Lower leg skin (tissue), 4 donors: ENCODE measurements around the gene KRTAP9-8. TPM values are rescaled to one million over a fixed set of nuclear protein-coding genes. Genes with fewer than 3 reads are reported as not detected.

Experiments
- total RNA-seq, 4 donors: library from RNA; depleted of rRNA; stranded (reverse); fragments of >200 nt; gene quantifications; one replicate each; pipeline ENCODE4 v1.1.0, GENCODE V29; 2016

Gene KRTAP9-8
- total RNA-seq, 4 donors from 2014 or later, result 0.47 to 120 (median 0.97) TPM; not detected in 1

Other genes with a start within 250 kb of the KRTAP9-8 start
- 10 to 100 TPM in 1 of 4 donors, not detected in 3; 11.6 TPM for gene KRTAP3-3, start 243.8 kb upstream of the KRTAP9-8 start, total RNA-seq
- 10 to 100 TPM in 1 of 4 donors, not detected in 3; 84.1 TPM for gene KRTAP3-2, start 238.1 kb upstream of the KRTAP9-8 start, total RNA-seq
- gene KRTAP3-1, start 228.9 kb upstream of the KRTAP9-8 start, total RNA-seq, result 10 to 100 TPM in 1 of 4 donors, 1 to 10 TPM in 1, not detected in 2; 4.0 to 83.2 TPM
- 100 to 1,000 TPM in 1 of 4 donors, 10 to 100 TPM in 1, under 1 TPM in 1, not detected in 1; 0.22 to 168 (median 10.9) TPM for gene KRTAP1-5, start 210.8 kb upstream of the KRTAP9-8 start, total RNA-seq
- 1 to 10 TPM in 1 of 4 donors, not detected in 3; 4.2 TPM for gene KRTAP1-4, start 207.8 kb upstream of the KRTAP9-8 start, total RNA-seq
- 100 to 1,000 TPM in 1 of 4 donors, 1 to 10 TPM in 1, not detected in 2; 1.6 to 107 TPM for gene KRTAP1-3, start 203.1 kb upstream of the KRTAP9-8 start, total RNA-seq
- gene KRTAP1-1, start 196.5 kb upstream of the KRTAP9-8 start, total RNA-seq, result 100 to 1,000 TPM in 1 of 4 donors, 1 to 10 TPM in 1, under 1 TPM in 1, not detected in 1; 0.32 to 195 (median 5.1) TPM
- gene KRTAP2-1, start 190.7 kb upstream of the KRTAP9-8 start, total RNA-seq, result 10 to 100 TPM in 1 of 4 donors, 1 to 10 TPM in 1, not detected in 2; 7.0 to 83.9 TPM
- 10 to 100 TPM in 1 of 4 donors, 1 to 10 TPM in 1, not detected in 2; 3.6 to 58.7 TPM for gene KRTAP2-2, start 182.8 kb upstream of the KRTAP9-8 start, total RNA-seq
- gene KRTAP2-3, start 177.9 kb upstream of the KRTAP9-8 start, total RNA-seq, result 10 to 100 TPM in 1 of 4 donors, 1 to 10 TPM in 1, not detected in 2; 3.9 to 12.8 TPM
- 10 to 100 TPM in 1 of 4 donors, not detected in 3; 61.4 TPM for gene KRTAP2-4, start 172.1 kb upstream of the KRTAP9-8 start, total RNA-seq
- 10 to 100 TPM in 1 of 4 donors, 1 to 10 TPM in 1, under 1 TPM in 1, not detected in 1; 0.54 to 73.1 (median 2.4) TPM for gene KRTAP4-7, start 153.8 kb upstream of the KRTAP9-8 start, total RNA-seq
- gene KRTAP4-8, start 139.9 kb upstream of the KRTAP9-8 start, total RNA-seq, result 10 to 100 TPM in 1 of 4 donors, not detected in 3; 27.3 TPM
- not detected for gene KRTAP4-16, start 135.8 kb upstream of the KRTAP9-8 start, total RNA-seq
- 10 to 100 TPM in 1 of 4 donors, 1 to 10 TPM in 1, under 1 TPM in 1, not detected in 1; 0.44 to 73.5 (median 2.6) TPM for gene KRTAP4-9, start 132.6 kb upstream of the KRTAP9-8 start, total RNA-seq
- gene KRTAP4-11, start 119.6 kb upstream of the KRTAP9-8 start, total RNA-seq, result 10 to 100 TPM in 1 of 4 donors, under 1 TPM in 1, not detected in 2; 0.89 to 20.6 TPM
- gene KRTAP4-12, start 113.8 kb upstream of the KRTAP9-8 start, total RNA-seq, result 10 to 100 TPM in 1 of 4 donors, not detected in 3; 57.0 TPM
- gene KRTAP4-6, start 97.5 kb upstream of the KRTAP9-8 start, total RNA-seq, result 10 to 100 TPM in 1 of 4 donors, under 1 TPM in 1, not detected in 2; 0.25 to 54.3 TPM
- 10 to 100 TPM in 1 of 4 donors, under 1 TPM in 1, not detected in 2; 0.34 to 14.9 TPM for gene KRTAP4-5, start 88.2 kb upstream of the KRTAP9-8 start, total RNA-seq
- 100 to 1,000 TPM in 1 of 4 donors, under 1 TPM in 1, not detected in 2; 0.84 to 102 TPM for gene KRTAP4-4, start 77.3 kb upstream of the KRTAP9-8 start, total RNA-seq
- gene KRTAP4-3, start 69.8 kb upstream of the KRTAP9-8 start, total RNA-seq, result 10 to 100 TPM in 1 of 4 donors, 1 to 10 TPM in 1, not detected in 2; 1.2 to 54.0 TPM
- gene KRTAP4-2, start 59.8 kb upstream of the KRTAP9-8 start, total RNA-seq, result 10 to 100 TPM in 1 of 4 donors, 1 to 10 TPM in 1, not detected in 2; 5.0 to 75.4 TPM
- gene KRTAP4-1, start 53.1 kb upstream of the KRTAP9-8 start, total RNA-seq, result 10 to 100 TPM in 1 of 4 donors, 1 to 10 TPM in 1, not detected in 2; 2.1 to 66.2 TPM
- gene KRTAP9-1, start 48.1 kb upstream of the KRTAP9-8 start, total RNA-seq, result under 1 TPM in 1 of 4 donors, not detected in 3; 0.91 TPM
- 100 to 1,000 TPM in 1 of 4 donors, 10 to 100 TPM in 1, not detected in 2; 18.1 to 183 TPM for gene KRTAP9-2, start 11.4 kb upstream of the KRTAP9-8 start, total RNA-seq
- 100 to 1,000 TPM in 1 of 4 donors, 1 to 10 TPM in 1, under 1 TPM in 1, not detected in 1; 0.27 to 218 (median 8.7) TPM for gene KRTAP9-3, start 5.5 kb upstream of the KRTAP9-8 start, total RNA-seq
- 100 to 1,000 TPM in 1 of 4 donors, 1 to 10 TPM in 1, under 1 TPM in 1, not detected in 1; 0.37 to 177 (median 2.1) TPM for gene KRTAP9-4, start 11.7 kb downstream of the KRTAP9-8 start, total RNA-seq
- gene KRTAP9-9, start 17.4 kb downstream of the KRTAP9-8 start, total RNA-seq, result 10 to 100 TPM in 1 of 4 donors, 1 to 10 TPM in 1, not detected in 2; 2.1 to 94.5 TPM
- gene KRTAP9-6, start 27.4 kb downstream of the KRTAP9-8 start, total RNA-seq, result under 1 TPM in 2 of 4 donors, not detected in 2; 0.38 to 0.62 TPM
- gene KRTAP9-7, start 37.7 kb downstream of the KRTAP9-8 start, total RNA-seq, result 10 to 100 TPM in 1 of 4 donors, under 1 TPM in 1, not detected in 2; 0.51 to 17.1 TPM
- 1 to 10 TPM in 1 of 4 donors, not detected in 3; 2.5 TPM for gene KRTAP29-1, start 64.9 kb downstream of the KRTAP9-8 start, total RNA-seq
- gene KRTAP16-1, start 71.3 kb downstream of the KRTAP9-8 start, total RNA-seq, result 1 to 10 TPM in 1 of 4 donors, not detected in 3; 5.9 TPM
- 10 to 100 TPM in 1 of 4 donors, 1 to 10 TPM in 1, not detected in 2; 1.3 to 38.6 TPM for gene KRTAP17-1, start 77.7 kb downstream of the KRTAP9-8 start, total RNA-seq
- gene KRT33A, start 112.8 kb downstream of the KRTAP9-8 start, total RNA-seq, result 10 to 100 TPM in 2 of 4 donors, under 1 TPM in 1, not detected in 1; 0.25 to 73.9 (median 11.0) TPM
- 100 to 1,000 TPM in 1 of 4 donors, 1 to 10 TPM in 1, under 1 TPM in 1, not detected in 1; 0.25 to 117 (median 4.4) TPM for gene KRT33B, start 131.8 kb downstream of the KRTAP9-8 start, total RNA-seq
- 100 to 1,000 TPM in 1 of 4 donors, 10 to 100 TPM in 1, 1 to 10 TPM in 1, under 1 TPM in 1; 0.72 to 143 (median 6.3) TPM for gene KRT34, start 144.3 kb downstream of the KRTAP9-8 start, total RNA-seq
- gene KRT31, start 159.6 kb downstream of the KRTAP9-8 start, total RNA-seq, result 100 to 1,000 TPM in 1 of 4 donors, 10 to 100 TPM in 3; 15.9 to 197 (median 24.1) TPM
- gene KRT37, start 186.6 kb downstream of the KRTAP9-8 start, total RNA-seq, result not detected
- 1 to 10 TPM in 2 of 4 donors, not detected in 2; 1.3 to 1.8 TPM for gene KRT38, start 203.0 kb downstream of the KRTAP9-8 start, total RNA-seq
- gene KRT32, start 229.4 kb downstream of the KRTAP9-8 start, total RNA-seq, result 10 to 100 TPM in 1 of 4 donors, under 1 TPM in 1, not detected in 2; 0.46 to 11.6 TPM
- under 1 TPM in 1 of 4 donors, not detected in 3; 0.84 TPM for gene KRT35, start 243.2 kb downstream of the KRTAP9-8 start, total RNA-seq